ENCODE measurements around the gene FANCB.

DNA sequence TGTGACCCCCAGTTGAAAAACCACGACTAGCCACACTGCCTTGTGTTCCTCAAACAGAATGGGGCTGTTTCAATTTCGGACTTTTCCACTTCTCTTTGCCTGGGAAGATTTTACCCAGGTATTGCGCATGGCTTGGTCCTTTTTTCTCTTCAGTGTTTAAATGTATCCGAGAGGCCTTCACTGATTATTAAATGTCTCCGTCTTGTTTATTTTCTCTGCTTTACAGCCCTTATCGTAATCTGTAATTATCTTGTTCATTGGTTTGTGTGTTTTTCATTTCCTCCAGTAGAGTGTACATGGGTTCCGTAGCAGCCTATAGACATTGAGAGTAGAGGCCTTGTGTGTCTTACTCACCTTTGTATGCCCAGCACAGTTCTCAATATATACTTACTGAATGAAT is 2.8 kb upstream of the FANCB start:
- TF ChIP-seq, protein P1, sequence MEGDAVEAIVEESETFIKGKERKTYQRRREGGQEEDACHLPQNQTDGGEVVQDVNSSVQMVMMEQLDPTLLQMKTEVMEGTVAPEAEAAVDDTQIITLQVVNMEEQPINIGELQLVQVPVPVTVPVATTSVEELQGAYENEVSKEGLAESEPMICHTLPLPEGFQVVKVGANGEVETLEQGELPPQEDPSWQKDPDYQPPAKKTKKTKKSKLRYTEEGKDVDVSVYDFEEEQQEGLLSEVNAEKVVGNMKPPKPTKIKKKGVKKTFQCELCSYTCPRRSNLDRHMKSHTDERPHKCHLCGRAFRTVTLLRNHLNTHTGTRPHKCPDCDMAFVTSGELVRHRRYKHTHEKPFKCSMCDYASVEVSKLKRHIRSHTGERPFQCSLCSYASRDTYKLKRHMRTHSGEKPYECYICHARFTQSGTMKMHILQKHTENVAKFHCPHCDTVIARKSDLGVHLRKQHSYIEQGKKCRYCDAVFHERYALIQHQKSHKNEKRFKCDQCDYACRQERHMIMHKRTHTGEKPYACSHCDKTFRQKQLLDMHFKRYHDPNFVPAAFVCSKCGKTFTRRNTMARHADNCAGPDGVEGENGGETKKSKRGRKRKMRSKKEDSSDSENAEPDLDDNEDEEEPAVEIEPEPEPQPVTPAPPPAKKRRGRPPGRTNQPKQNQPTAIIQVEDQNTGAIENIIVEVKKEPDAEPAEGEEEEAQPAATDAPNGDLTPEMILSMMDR (IDR thresholded peaks at IDR 0.05; ENCODE audit: insufficient read depth, low read length) = no peak
- no peak for TF ChIP-seq POLR2AphosphoS5 (IDR thresholded peaks at IDR 0.05; ENCODE audit: low read depth)
- TF ChIP-seq, protein P2, sequence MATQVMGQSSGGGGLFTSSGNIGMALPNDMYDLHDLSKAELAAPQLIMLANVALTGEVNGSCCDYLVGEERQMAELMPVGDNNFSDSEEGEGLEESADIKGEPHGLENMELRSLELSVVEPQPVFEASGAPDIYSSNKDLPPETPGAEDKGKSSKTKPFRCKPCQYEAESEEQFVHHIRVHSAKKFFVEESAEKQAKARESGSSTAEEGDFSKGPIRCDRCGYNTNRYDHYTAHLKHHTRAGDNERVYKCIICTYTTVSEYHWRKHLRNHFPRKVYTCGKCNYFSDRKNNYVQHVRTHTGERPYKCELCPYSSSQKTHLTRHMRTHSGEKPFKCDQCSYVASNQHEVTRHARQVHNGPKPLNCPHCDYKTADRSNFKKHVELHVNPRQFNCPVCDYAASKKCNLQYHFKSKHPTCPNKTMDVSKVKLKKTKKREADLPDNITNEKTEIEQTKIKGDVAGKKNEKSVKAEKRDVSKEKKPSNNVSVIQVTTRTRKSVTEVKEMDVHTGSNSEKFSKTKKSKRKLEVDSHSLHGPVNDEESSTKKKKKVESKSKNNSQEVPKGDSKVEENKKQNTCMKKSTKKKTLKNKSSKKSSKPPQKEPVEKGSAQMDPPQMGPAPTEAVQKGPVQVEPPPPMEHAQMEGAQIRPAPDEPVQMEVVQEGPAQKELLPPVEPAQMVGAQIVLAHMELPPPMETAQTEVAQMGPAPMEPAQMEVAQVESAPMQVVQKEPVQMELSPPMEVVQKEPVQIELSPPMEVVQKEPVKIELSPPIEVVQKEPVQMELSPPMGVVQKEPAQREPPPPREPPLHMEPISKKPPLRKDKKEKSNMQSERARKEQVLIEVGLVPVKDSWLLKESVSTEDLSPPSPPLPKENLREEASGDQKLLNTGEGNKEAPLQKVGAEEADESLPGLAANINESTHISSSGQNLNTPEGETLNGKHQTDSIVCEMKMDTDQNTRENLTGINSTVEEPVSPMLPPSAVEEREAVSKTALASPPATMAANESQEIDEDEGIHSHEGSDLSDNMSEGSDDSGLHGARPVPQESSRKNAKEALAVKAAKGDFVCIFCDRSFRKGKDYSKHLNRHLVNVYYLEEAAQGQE (IDR thresholded peaks at IDR 0.05; ENCODE audit: insufficient replicate concordance, low read depth) = no peak
- no peak for TF ChIP-seq GABPA (IDR thresholded peaks at IDR 0.05; ENCODE audit: low read depth)
- TF ChIP-seq SPI1 (IDR thresholded peaks at IDR 0.05; ENCODE audit: borderline replicate concordance, low read depth) = no peak
